Thyroid gland (tissue), 4 donors: ENCODE data around the gene AFF2.

ENCODE experiments used
- CTCF ChIP-seq, 6 experiments: fragments of 200-600 bp in 3 of 6; fragments of 450-650 bp in 3 of 6; sonication (generic) in 3 of 6; IDR thresholded peaks; one replicate each; pipeline ENCODE4 v1.5.1; 2016 to 2019; ENCODE audit warnings: antibody characterized with exemption in 6 of 6, mild to moderate bottlenecking in 2 of 6, inconsistent platforms in 1 of 6, moderate library complexity in 1 of 6
- POLR2A ChIP-seq, 2 donors: fragments of 450-650 bp; IDR thresholded peaks; one replicate each; pipeline ENCODE4 v1.6.1; 2017; ENCODE audit warnings: antibody characterized with exemption in 2 of 2, mild to moderate bottlenecking in 2 of 2, moderate library complexity in 1 of 2

- no peak for TF ChIP-seq CTCF (IDR thresholded peaks at IDR 0.05)
- TF ChIP-seq POLR2A (IDR thresholded peaks at IDR 0.05): no peak
These were observed 293.9 kb downstream of the AFF2 start for GRCh38 chrX:148794350-148794749.
